NCI-H1417 (cell line): Measurements from ENCODE around the gene RHOT2.

Source experiments
- DNase-seq, 3 experiments: peaks; one replicate each; lab custom pipeline; 2025; lab: John Stamatoyannopoulos, UW

RHOT2 gene

GRCh38 chr16:670485-671352 lies 2.8 kb downstream of the RHOT2 start:
- no peak for DNase-seq

- no peak for DNase-seq
These were observed 3.6 kb downstream of the RHOT2 start for GRCh38 chr16:671353-672131.

GRCh38 chr16:672371-672770 lies 4.4 kb downstream of the RHOT2 start:
- DNase-seq, result no peak

GRCh38 chr16:672851-673250 lies 4.9 kb downstream of the RHOT2 start:
- no peak for DNase-seq

- DNase-seq, result no peak
These were observed 5.6 kb downstream of the RHOT2 start for GRCh38 chr16:673399-673991.

- DNase-seq, result no peak
These were observed 6.4 kb downstream of the RHOT2 start for GRCh38 chr16:674214-674881.

GRCh38 chr16:674968-675883 lies 7.3 kb downstream of the RHOT2 start, which contains the start of gene RHBDL1:
Gene RHBDL1, plus strand, starts transcription at chr16:675671. Its CDS starts 120 bp downstream, at chr16:675791.
- DNase-seq, result no peak

GRCh38 chr16:675884-676564 lies 8.1 kb downstream of the RHOT2 start:
- no peak for DNase-seq

- DNase-seq, result peak in 1 of 3 experiments; percentile 46
These were observed 8.6 kb downstream of the RHOT2 start for GRCh38 chr16:676565-676902.

GRCh38 chr16:676913-677312 lies 9.0 kb downstream of the RHOT2 start:
- DNase-seq, result peak; percentile 87 to 94 (median 89)

GRCh38 chr16:677316-678190 lies 9.6 kb downstream of the RHOT2 start:
- DNase-seq, result peak; percentile 83 to 89 (median 87)

- DNase-seq, result no peak
These were observed 10.4 kb downstream of the RHOT2 start for GRCh38 chr16:678209-678857.

- DNase-seq, result peak; percentile 78 to 86 (median 80)
These were observed 11.2 kb downstream of the RHOT2 start for GRCh38 chr16:678858-679813.

- peak; percentile 80 to 91 (median 90) for DNase-seq
These were observed 12.1 kb downstream of the RHOT2 start, which contains the start of gene STUB1 for GRCh38 chr16:679814-680624. Gene STUB1, plus strand, starts transcription at chr16:680410. Its CDS starts 116 bp downstream, at chr16:680526.

- no peak for DNase-seq
These were observed 12.7 kb downstream of the RHOT2 start for GRCh38 chr16:680625-680945.

GRCh38 chr16:680967-681745 lies 13.2 kb downstream of the RHOT2 start:
- peak in 1 of 3 experiments; percentile 32 for DNase-seq
